ENCODE results near the gene PSMC5.
"Not testable (repeated sequence)": the region's sequence is repeated elsewhere in the genome, so short reads cannot be mapped to it uniquely, and the experiment has no call there.

PSMC5 gene

GRCh38 chr17:63855185-63855584 is 28.0 kb downstream of the PSMC5 start:
- Histone ChIP-seq H3K9ac (ENCODE audit: low read length) (no peak overlapping the region), H3K9me3 (ENCODE audit: control insufficient read depth, low read depth, low read length) (no peaks in the 10 kb centered on the region), H3K36me3 (ENCODE audit: control insufficient read depth, low read depth, low read length) (no peaks in the 10 kb centered on the region), H3K4me1 (ENCODE audit: control insufficient read depth, low read depth, low read length) (no peaks in the 10 kb centered on the region), H3K4me3 (ENCODE audit: low read length) (no peak overlapping the region), H3K27me3 (ENCODE audit: control insufficient read depth, insufficient read depth, low read length) (peaks cover under 1% of the 10 kb centered on the region), H3K27ac (ENCODE audit: low read length) (no peak overlapping the region)

- H3K36me3 ChIP-seq (ENCODE audit: control insufficient read depth, low read depth, low read length); H3K9ac ChIP-seq (ENCODE audit: low read length); H3K9me3 ChIP-seq (ENCODE audit: control insufficient read depth, low read depth, low read length); H3K27me3 ChIP-seq (ENCODE audit: control insufficient read depth, insufficient read depth, low read length); H3K27ac ChIP-seq (ENCODE audit: low read length); H3K4me1 ChIP-seq (ENCODE audit: control insufficient read depth, low read depth, low read length); H3K4me3 ChIP-seq (ENCODE audit: low read length): not testable (repeated sequence)
Measured at GRCh38 chr17:63856425-63856824, 29.2 kb downstream of the PSMC5 start.

GRCh38 chr17:63859257-63859656 is 32.0 kb downstream of the PSMC5 start:
- Histone ChIP-seq H3K4me1 (ENCODE audit: control insufficient read depth, low read depth, low read length) (no peaks in the 10 kb centered on the region), H3K36me3 (ENCODE audit: control insufficient read depth, low read depth, low read length) (no peaks in the 10 kb centered on the region), H3K27ac (ENCODE audit: low read length) (no peak overlapping the region), H3K27me3 (ENCODE audit: control insufficient read depth, insufficient read depth, low read length) (no peaks in the 10 kb centered on the region), H3K9ac (ENCODE audit: low read length) (no peak overlapping the region), H3K9me3 (ENCODE audit: control insufficient read depth, low read depth, low read length) (no peaks in the 10 kb centered on the region), H3K4me3 (ENCODE audit: low read length) (no peak overlapping the region)

- H3K4me3 ChIP-seq (ENCODE audit: low read length); H3K27ac ChIP-seq (ENCODE audit: low read length); H3K9ac ChIP-seq (ENCODE audit: low read length); H3K9me3 ChIP-seq (ENCODE audit: control insufficient read depth, low read depth, low read length); H3K27me3 ChIP-seq (ENCODE audit: control insufficient read depth, insufficient read depth, low read length); H3K4me1 ChIP-seq (ENCODE audit: control insufficient read depth, low read depth, low read length); H3K36me3 ChIP-seq (ENCODE audit: control insufficient read depth, low read depth, low read length): not testable (repeated sequence)
Measured at GRCh38 chr17:63866625-63867024, 39.4 kb downstream of the PSMC5 start.

GRCh38 chr17:63869491-63870291 is 42.5 kb downstream of the PSMC5 start:
- not testable (repeated sequence) for H3K4me3 ChIP-seq (ENCODE audit: low read length); H3K4me1 ChIP-seq (ENCODE audit: control insufficient read depth, low read depth, low read length); H3K27ac ChIP-seq (ENCODE audit: low read length); H3K9ac ChIP-seq (ENCODE audit: low read length); H3K27me3 ChIP-seq (ENCODE audit: control insufficient read depth, insufficient read depth, low read length); H3K36me3 ChIP-seq (ENCODE audit: control insufficient read depth, low read depth, low read length); H3K9me3 ChIP-seq (ENCODE audit: control insufficient read depth, low read depth, low read length)

- not testable (repeated sequence) for H3K9me3 ChIP-seq (ENCODE audit: control insufficient read depth, low read depth, low read length); H3K4me3 ChIP-seq (ENCODE audit: low read length); H3K9ac ChIP-seq (ENCODE audit: low read length); H3K27ac ChIP-seq (ENCODE audit: low read length); H3K27me3 ChIP-seq (ENCODE audit: control insufficient read depth, insufficient read depth, low read length); H3K4me1 ChIP-seq (ENCODE audit: control insufficient read depth, low read depth, low read length); H3K36me3 ChIP-seq (ENCODE audit: control insufficient read depth, low read depth, low read length)
Measured at GRCh38 chr17:63870292-63870665, 43.0 kb downstream of the PSMC5 start.

- not testable (repeated sequence) for H3K27ac ChIP-seq (ENCODE audit: low read length); H3K9ac ChIP-seq (ENCODE audit: low read length); H3K4me3 ChIP-seq (ENCODE audit: low read length); H3K9me3 ChIP-seq (ENCODE audit: control insufficient read depth, low read depth, low read length); H3K36me3 ChIP-seq (ENCODE audit: control insufficient read depth, low read depth, low read length); H3K4me1 ChIP-seq (ENCODE audit: control insufficient read depth, low read depth, low read length); H3K27me3 ChIP-seq (ENCODE audit: control insufficient read depth, insufficient read depth, low read length)
Measured at GRCh38 chr17:63871646-63872365, 44.6 kb downstream of the PSMC5 start.

GRCh38 chr17:63873577-63873976 is 46.3 kb downstream of the PSMC5 start, which contains the start of gene CSH2:
Gene CSH2, minus strand, starts transcription at chr17:63873677. Its CDS starts 63 bp downstream, at chr17:63873614.
- not testable (repeated sequence) for H3K36me3 ChIP-seq (ENCODE audit: control insufficient read depth, low read depth, low read length); H3K27me3 ChIP-seq (ENCODE audit: control insufficient read depth, insufficient read depth, low read length); H3K4me1 ChIP-seq (ENCODE audit: control insufficient read depth, low read depth, low read length); H3K9ac ChIP-seq (ENCODE audit: low read length); H3K27ac ChIP-seq (ENCODE audit: low read length); H3K4me3 ChIP-seq (ENCODE audit: low read length); H3K9me3 ChIP-seq (ENCODE audit: control insufficient read depth, low read depth, low read length)

GRCh38 chr17:63874061-63874626 is 46.9 kb downstream of the PSMC5 start:
- not testable (repeated sequence) for H3K27ac ChIP-seq (ENCODE audit: low read length); H3K4me1 ChIP-seq (ENCODE audit: control insufficient read depth, low read depth, low read length); H3K36me3 ChIP-seq (ENCODE audit: control insufficient read depth, low read depth, low read length); H3K4me3 ChIP-seq (ENCODE audit: low read length); H3K27me3 ChIP-seq (ENCODE audit: control insufficient read depth, insufficient read depth, low read length); H3K9ac ChIP-seq (ENCODE audit: low read length); H3K9me3 ChIP-seq (ENCODE audit: control insufficient read depth, low read depth, low read length)

GRCh38 chr17:63874693-63875092 is 47.5 kb downstream of the PSMC5 start:
- not testable (repeated sequence) for H3K27me3 ChIP-seq (ENCODE audit: control insufficient read depth, insufficient read depth, low read length); H3K4me3 ChIP-seq (ENCODE audit: low read length); H3K27ac ChIP-seq (ENCODE audit: low read length); H3K9ac ChIP-seq (ENCODE audit: low read length); H3K9me3 ChIP-seq (ENCODE audit: control insufficient read depth, low read depth, low read length); H3K36me3 ChIP-seq (ENCODE audit: control insufficient read depth, low read depth, low read length); H3K4me1 ChIP-seq (ENCODE audit: control insufficient read depth, low read depth, low read length)

- H3K9me3 ChIP-seq (ENCODE audit: control insufficient read depth, low read depth, low read length); H3K36me3 ChIP-seq (ENCODE audit: control insufficient read depth, low read depth, low read length); H3K9ac ChIP-seq (ENCODE audit: low read length); H3K27ac ChIP-seq (ENCODE audit: low read length); H3K27me3 ChIP-seq (ENCODE audit: control insufficient read depth, insufficient read depth, low read length); H3K4me3 ChIP-seq (ENCODE audit: low read length): not testable (repeated sequence)
- peaks cover 11% of the 10 kb centered on the region for H3K4me1 ChIP-seq (ENCODE audit: control insufficient read depth, low read depth, low read length)
Measured at GRCh38 chr17:63878413-63878812, 51.2 kb downstream of the PSMC5 start.

GRCh38 chr17:63880706-63881105 is 53.5 kb downstream of the PSMC5 start:
- Histone ChIP-seq H3K4me1 (ENCODE audit: control insufficient read depth, low read depth, low read length) (peaks cover 11% of the 10 kb centered on the region), H3K36me3 (ENCODE audit: control insufficient read depth, low read depth, low read length) (no peaks in the 10 kb centered on the region), H3K27me3 (ENCODE audit: control insufficient read depth, insufficient read depth, low read length) (no peaks in the 10 kb centered on the region), H3K9ac (ENCODE audit: low read length) (no peak overlapping the region), H3K4me3 (ENCODE audit: low read length) (no peak overlapping the region), H3K9me3 (ENCODE audit: control insufficient read depth, low read depth, low read length) (no peaks in the 10 kb centered on the region), H3K27ac (ENCODE audit: low read length) (no peak overlapping the region)

All from iPS-18a (cell line).